Left ventricle myocardium inferior (tissue), 1 donor: ENCODE results near the gene AGFG1. TPM values are rescaled to one million over a fixed set of nuclear protein-coding genes. Genes with fewer than 3 reads are reported as not detected.
"Not testable (repeated sequence)": the region's sequence is repeated elsewhere in the genome, so short reads cannot be mapped to it uniquely, and the experiment has no call there.

Experiments
- DNase-seq: peaks from one replicate; pipeline ENCODE4 v3.0.0-alpha.2; 2020
- H3K27ac ChIP-seq: fragments of 200-600 bp; replicated peaks from 2 replicates; pipeline ENCODE4 v1.8.0; 2021
- H3K27me3 ChIP-seq: fragments of 200-600 bp; 2 replicates; pipeline ENCODE4 v1.8.0; 2021; ENCODE audit warnings: low read depth
- H3K36me3 ChIP-seq: fragments of 200-600 bp; 2 replicates; pipeline ENCODE4 v1.8.0; 2021
- H3K4me1 ChIP-seq: fragments of 200-600 bp; 2 replicates; pipeline ENCODE4 v1.8.0; 2021
- H3K4me3 ChIP-seq: fragments of 200-600 bp; 2 replicates; pipeline ENCODE4 v1.8.0; 2021; ENCODE audit warnings: mild to moderate bottlenecking, moderate library complexity
- H3K9me3 ChIP-seq: fragments of 200-600 bp; replicated peaks from 2 replicates; pipeline ENCODE4 v1.8.0; 2021
- intact Hi-C: fragments of 100-400 bp; cut with micrococcal nuclease; formaldehyde crosslinking; loops from one replicate; pipeline ENCODE4 v1.11.0; 2022
- total RNA-seq: library from RNA; stranded (reverse); fragmentation: NEBNext Ultra II Directional; extraction: Animal tissue kit (Norgen Biotek cat#: 25700); gene quantifications from one replicate; pipeline ENCODE4 v1.2.1, GENCODE V29; 2021
- TF ChIP-seq, protein P1 (sequence below): fragments of 200-600 bp; IDR thresholded peaks from 2 replicates; pipeline ENCODE4 v1.8.0; 2021; ENCODE audit warnings: antibody characterized with exemption, mild to moderate bottlenecking, borderline replicate concordance
- donor health status: DM: no; HTN: yes; CAD: no; lungs with severe emphysema.

The AGFG1 gene
- total RNA-seq, 1 donor from 2014 or later: 50.4 TPM

DNA sequence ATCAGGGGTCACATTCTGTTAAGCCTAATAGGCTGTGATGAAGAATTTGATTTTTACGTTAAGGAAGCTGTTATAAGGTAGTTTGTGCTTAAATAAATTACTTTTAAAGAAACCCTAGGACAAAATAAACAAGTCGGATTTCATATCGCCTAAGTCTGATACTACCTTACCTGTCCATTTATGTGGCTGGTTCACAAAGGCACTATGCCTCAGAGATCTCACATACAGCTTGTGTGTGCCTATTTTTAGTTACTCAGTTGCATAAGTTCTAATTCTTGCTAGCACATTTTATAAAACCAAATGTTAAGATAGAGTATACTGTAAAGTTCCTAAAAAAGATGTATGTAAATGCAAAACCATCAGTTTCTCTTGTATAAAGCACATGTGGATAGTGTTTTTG, 40.0 kb downstream of the AGFG1 start:
- H3K27me3 ChIP-seq: no peaks in the 10 kb centered on the region
- H3K27ac ChIP-seq: peak overlapping the region; percentile 36
- no peak overlapping the region for H3K4me3 ChIP-seq
- H3K36me3 ChIP-seq: no peaks in the 10 kb centered on the region
- TF ChIP-seq, protein P1, sequence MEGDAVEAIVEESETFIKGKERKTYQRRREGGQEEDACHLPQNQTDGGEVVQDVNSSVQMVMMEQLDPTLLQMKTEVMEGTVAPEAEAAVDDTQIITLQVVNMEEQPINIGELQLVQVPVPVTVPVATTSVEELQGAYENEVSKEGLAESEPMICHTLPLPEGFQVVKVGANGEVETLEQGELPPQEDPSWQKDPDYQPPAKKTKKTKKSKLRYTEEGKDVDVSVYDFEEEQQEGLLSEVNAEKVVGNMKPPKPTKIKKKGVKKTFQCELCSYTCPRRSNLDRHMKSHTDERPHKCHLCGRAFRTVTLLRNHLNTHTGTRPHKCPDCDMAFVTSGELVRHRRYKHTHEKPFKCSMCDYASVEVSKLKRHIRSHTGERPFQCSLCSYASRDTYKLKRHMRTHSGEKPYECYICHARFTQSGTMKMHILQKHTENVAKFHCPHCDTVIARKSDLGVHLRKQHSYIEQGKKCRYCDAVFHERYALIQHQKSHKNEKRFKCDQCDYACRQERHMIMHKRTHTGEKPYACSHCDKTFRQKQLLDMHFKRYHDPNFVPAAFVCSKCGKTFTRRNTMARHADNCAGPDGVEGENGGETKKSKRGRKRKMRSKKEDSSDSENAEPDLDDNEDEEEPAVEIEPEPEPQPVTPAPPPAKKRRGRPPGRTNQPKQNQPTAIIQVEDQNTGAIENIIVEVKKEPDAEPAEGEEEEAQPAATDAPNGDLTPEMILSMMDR: no peak
- DNase-seq: no peak
- H3K9me3 ChIP-seq: no peaks in the 10 kb centered on the region
- intact Hi-C loops: no loop called here
- peaks cover 98% of the 10 kb centered on the region for H3K4me1 ChIP-seq

GRCh38 chr2:227513113-227513512, 41.2 kb downstream of the AGFG1 start:
- peak overlapping the region; percentile 36 for H3K27ac ChIP-seq
- H3K4me3 ChIP-seq: no peak overlapping the region
- H3K36me3 ChIP-seq: no peaks in the 10 kb centered on the region
- no peak for DNase-seq
- peaks cover 100% of the 10 kb centered on the region for H3K4me1 ChIP-seq
- intact Hi-C loops: no loop called here
- no peaks in the 10 kb centered on the region for H3K9me3 ChIP-seq
- no peaks in the 10 kb centered on the region for H3K27me3 ChIP-seq
- TF ChIP-seq, protein P1: no peak

- Histone ChIP-seq H3K9me3 (no peaks in the 10 kb centered on the region), H3K4me1 (peaks cover 100% of the 10 kb centered on the region), H3K4me3 (no peak overlapping the region), H3K36me3 (no peaks in the 10 kb centered on the region), H3K27ac (peak overlapping the region; percentile 44), H3K27me3 (no peaks in the 10 kb centered on the region)
- intact Hi-C loops: no loop called here
- DNase-seq: no peak
- TF ChIP-seq, protein P1: no peak
Observed at GRCh38 chr2:227515742-227516141, 43.8 kb downstream of the AGFG1 start.

DNA sequence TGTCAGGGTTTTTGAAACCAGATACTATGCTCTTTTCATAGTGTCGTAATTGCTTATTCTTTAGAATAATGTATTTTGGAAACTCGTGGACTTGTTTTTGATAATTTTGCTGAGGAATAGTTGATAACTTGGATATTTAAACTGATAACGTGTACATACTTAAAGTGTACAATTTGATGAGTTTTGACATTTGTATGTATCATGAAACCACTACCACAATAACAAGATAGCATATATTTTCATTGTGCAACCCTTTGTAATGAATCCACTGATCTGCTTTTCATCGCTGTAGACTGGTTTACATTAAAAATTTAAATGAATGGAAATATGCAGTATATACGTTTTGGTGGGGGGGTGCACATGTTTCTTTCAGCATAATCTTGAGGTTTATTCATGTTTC, 45.8 kb downstream of the AGFG1 start:
- intact Hi-C loops: no loop called here
- no peak for DNase-seq
- H3K4me1 ChIP-seq: peaks cover 93% of the 10 kb centered on the region
- H3K4me3 ChIP-seq: no peak overlapping the region
- H3K9me3 ChIP-seq: no peaks in the 10 kb centered on the region
- H3K27me3 ChIP-seq: no peaks in the 10 kb centered on the region
- no peaks in the 10 kb centered on the region for H3K36me3 ChIP-seq
- TF ChIP-seq, protein P1: no peak
- peak overlapping the region; percentile 44 for H3K27ac ChIP-seq

GRCh38 chr2:227518278-227518865, 46.4 kb downstream of the AGFG1 start:
- H3K9me3 ChIP-seq, intact Hi-C loops, H3K36me3 ChIP-seq, H3K27me3 ChIP-seq, DNase-seq, H3K4me3 ChIP-seq: not testable (repeated sequence)
- H3K27ac ChIP-seq: peak overlapping the region; percentile 44
- peaks cover 87% of the 10 kb centered on the region for H3K4me1 ChIP-seq

DNA sequence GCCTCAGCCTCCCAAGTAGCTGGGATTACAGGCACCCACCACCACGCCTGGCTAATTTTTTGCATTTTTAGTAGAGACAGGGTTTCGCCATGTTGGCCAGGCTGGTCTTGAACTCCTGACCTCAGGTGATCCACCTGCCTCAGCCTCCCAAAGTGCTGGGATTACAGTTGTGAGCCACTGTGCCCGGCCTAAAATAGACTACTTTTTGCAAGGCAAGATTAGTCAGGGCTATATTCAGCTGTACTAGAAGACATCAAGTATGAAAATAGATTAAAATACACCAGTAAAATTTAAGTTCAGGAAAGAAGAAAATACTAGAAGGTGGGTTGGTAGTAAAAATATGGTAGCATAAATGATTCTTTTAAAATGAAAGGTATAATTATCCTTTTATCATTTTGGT, 49.2 kb downstream of the AGFG1 start:
- H3K27ac ChIP-seq, DNase-seq, H3K9me3 ChIP-seq, H3K4me3 ChIP-seq, intact Hi-C loops, H3K27me3 ChIP-seq: not testable (repeated sequence)
- Histone ChIP-seq H3K36me3 (peaks cover 24% of the 10 kb centered on the region), H3K4me1 (peaks cover 59% of the 10 kb centered on the region)

DNA sequence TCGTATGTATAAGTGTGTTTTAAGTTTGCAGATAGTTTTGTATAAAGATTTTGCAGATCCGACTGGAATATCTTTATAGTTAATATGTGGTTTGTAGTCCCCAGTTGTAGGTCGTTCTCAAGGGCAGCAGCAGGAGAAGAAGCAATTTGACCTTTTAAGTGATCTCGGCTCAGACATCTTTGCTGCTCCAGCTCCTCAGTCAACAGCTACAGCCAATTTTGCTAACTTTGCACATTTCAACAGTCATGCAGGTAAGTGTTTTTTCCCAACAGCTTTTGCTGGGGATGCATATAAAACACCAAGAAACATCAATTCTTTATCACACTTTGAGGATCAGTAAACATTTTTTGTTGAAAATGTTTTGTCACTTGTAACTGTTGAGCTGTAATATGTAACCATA, 52.7 kb downstream of the AGFG1 start:
- Histone ChIP-seq H3K4me1 (peaks cover 24% of the 10 kb centered on the region), H3K36me3 (peaks cover 31% of the 10 kb centered on the region), H3K9me3 (no peaks in the 10 kb centered on the region), H3K4me3 (no peak overlapping the region), H3K27me3 (no peaks in the 10 kb centered on the region), H3K27ac (no peak overlapping the region)
- no peak for DNase-seq
- intact Hi-C loops: no loop called here
- TF ChIP-seq, protein P1: no peak
